Measurements from ENCODE around the gene HUWE1. TPM values are rescaled to one million over a fixed set of nuclear protein-coding genes. Genes with fewer than 3 reads are reported as not detected.
"Not testable (repeated sequence)": the region's sequence is repeated elsewhere in the genome, so short reads cannot be mapped to it uniquely, and the experiment has no call there.

Gene HUWE1, protein sequence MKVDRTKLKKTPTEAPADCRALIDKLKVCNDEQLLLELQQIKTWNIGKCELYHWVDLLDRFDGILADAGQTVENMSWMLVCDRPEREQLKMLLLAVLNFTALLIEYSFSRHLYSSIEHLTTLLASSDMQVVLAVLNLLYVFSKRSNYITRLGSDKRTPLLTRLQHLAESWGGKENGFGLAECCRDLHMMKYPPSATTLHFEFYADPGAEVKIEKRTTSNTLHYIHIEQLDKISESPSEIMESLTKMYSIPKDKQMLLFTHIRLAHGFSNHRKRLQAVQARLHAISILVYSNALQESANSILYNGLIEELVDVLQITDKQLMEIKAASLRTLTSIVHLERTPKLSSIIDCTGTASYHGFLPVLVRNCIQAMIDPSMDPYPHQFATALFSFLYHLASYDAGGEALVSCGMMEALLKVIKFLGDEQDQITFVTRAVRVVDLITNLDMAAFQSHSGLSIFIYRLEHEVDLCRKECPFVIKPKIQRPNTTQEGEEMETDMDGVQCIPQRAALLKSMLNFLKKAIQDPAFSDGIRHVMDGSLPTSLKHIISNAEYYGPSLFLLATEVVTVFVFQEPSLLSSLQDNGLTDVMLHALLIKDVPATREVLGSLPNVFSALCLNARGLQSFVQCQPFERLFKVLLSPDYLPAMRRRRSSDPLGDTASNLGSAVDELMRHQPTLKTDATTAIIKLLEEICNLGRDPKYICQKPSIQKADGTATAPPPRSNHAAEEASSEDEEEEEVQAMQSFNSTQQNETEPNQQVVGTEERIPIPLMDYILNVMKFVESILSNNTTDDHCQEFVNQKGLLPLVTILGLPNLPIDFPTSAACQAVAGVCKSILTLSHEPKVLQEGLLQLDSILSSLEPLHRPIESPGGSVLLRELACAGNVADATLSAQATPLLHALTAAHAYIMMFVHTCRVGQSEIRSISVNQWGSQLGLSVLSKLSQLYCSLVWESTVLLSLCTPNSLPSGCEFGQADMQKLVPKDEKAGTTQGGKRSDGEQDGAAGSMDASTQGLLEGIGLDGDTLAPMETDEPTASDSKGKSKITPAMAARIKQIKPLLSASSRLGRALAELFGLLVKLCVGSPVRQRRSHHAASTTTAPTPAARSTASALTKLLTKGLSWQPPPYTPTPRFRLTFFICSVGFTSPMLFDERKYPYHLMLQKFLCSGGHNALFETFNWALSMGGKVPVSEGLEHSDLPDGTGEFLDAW (N-terminal part only)
- total RNA-seq, result 100 to 1,000 TPM in 4 of 8 experiments, 10 to 100 TPM in 4; 68.7 to 181 (median 100) TPM

- 0 to 24% (median 3%) methylated on average over 5 to 9 of the region's 61 CpGs; no CpG with 5 or more reads in 7 of the 10 experiments for WGBS, 10 experiments
- Histone ChIP-seq H3K4me1 (replicated peaks in 1 of 2) (no peaks in the 10 kb centered on the region), H3K27ac (peak within 1 kb of the TSS; percentile 88 to 91), H3K4me3 (peak within 1 kb of the TSS; percentile 54 to 91 (median 64))
- peak; percentile 31 to 71 (median 66) for ATAC-seq (replicated peaks in 6 of 8)
- in situ Hi-C loops (cut with MboI; ENCODE audit: low pct_unique_long_range_greater_than_20kb in 2 of 9, low sequenced_read_pairs in 9 of 9, unreplicated experiment in 9 of 9), result no loop called here
These were observed at the start of gene HUWE1 for GRCh38 chrX:53686151-53686885. TSS of gene HUWE1 (minus strand) at chrX:53686719. CDS start at chrX:53654107, 32,612 bp downstream.

DNA sequence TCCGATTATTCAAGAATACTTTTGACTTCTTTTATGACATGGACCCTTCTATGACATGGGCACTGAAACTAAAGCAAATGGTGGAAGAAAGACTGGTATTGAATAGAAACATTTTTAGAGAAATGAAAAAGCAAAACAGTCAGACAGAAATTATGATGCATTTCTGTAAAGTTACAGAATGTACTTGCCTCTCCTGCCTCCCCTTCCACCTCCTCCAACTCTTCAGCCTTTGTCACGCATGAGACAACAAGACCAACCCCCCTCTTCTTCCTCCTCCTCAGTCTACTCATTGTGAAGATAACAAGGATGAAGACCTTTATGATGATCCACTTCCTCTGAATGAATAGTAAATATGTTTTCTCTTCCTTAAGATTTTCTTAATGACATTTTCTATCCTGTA, 46.3 kb upstream of the HUWE1 start:
- H3K27ac ChIP-seq, result no peak overlapping the region
- in situ Hi-C loops (cut with MboI; ENCODE audit: low pct_unique_long_range_greater_than_20kb in 2 of 9, low sequenced_read_pairs in 9 of 9, unreplicated experiment in 9 of 9), result no loop called here
- H3K4me3 ChIP-seq, result no peak overlapping the region
- ATAC-seq (replicated peaks in 6 of 8), result no peak
- H3K4me1 ChIP-seq (replicated peaks in 1 of 2), result no peaks in the 10 kb centered on the region
- 0 to 100% (median 56%) methylated on average over 1 to 2 of the region's 2 CpGs; no CpG with 5 or more reads in 4 of the 10 experiments for WGBS, 10 experiments

- in situ Hi-C loops (cut with MboI; ENCODE audit: low pct_unique_long_range_greater_than_20kb in 2 of 9, low sequenced_read_pairs in 9 of 9, unreplicated experiment in 9 of 9), result no loop called here
- ATAC-seq (replicated peaks in 6 of 8), result no peak
- WGBS, 10 experiments, result 0% methylated on average over 1 of the region's 1 CpG; no CpG with 5 or more reads in 5 of the 10 experiments
These were observed 43.2 kb upstream of the HUWE1 start for GRCh38 chrX:53729751-53730150.

GRCh38 chrX:53728506-53728905, 42.0 kb upstream of the HUWE1 start:
- 40 to 83% (median 55%) methylated on average over 1 of the region's 2 CpGs; no CpG with 5 or more reads in 6 of the 10 experiments for WGBS, 10 experiments

More at GRCh38 chrX:53729751-53730150, 43.2 kb upstream of the HUWE1 start:
- H3K4me3 ChIP-seq, result no peak overlapping the region
- H3K27ac ChIP-seq, result no peak overlapping the region
- H3K4me1 ChIP-seq (replicated peaks in 1 of 2), result no peaks in the 10 kb centered on the region

GRCh38 chrX:53724872-53725271, 38.4 kb upstream of the HUWE1 start:
- no peaks in the 10 kb centered on the region for H3K4me1 ChIP-seq (replicated peaks in 1 of 2)
- ATAC-seq (replicated peaks in 6 of 8), result no peak
- H3K4me3 ChIP-seq, result no peak overlapping the region
- H3K27ac ChIP-seq, result no peak overlapping the region
- in situ Hi-C loops (cut with MboI; ENCODE audit: low pct_unique_long_range_greater_than_20kb in 2 of 9, low sequenced_read_pairs in 9 of 9, unreplicated experiment in 9 of 9), result loop anchor here in 1 of 9 experiments (25.0 kb wide), 1 partner anchor 87 kb away; no protein-coding TSS in a partner anchor
- no CpG with 5 or more reads among the region's 5 CpGs for WGBS, 10 experiments

More at GRCh38 chrX:53728506-53728905, 42.0 kb upstream of the HUWE1 start:
- in situ Hi-C loops (cut with MboI; ENCODE audit: low pct_unique_long_range_greater_than_20kb in 2 of 9, low sequenced_read_pairs in 9 of 9, unreplicated experiment in 9 of 9), result no loop called here
- Histone ChIP-seq H3K4me1 (replicated peaks in 1 of 2) (no peaks in the 10 kb centered on the region), H3K4me3 (no peak overlapping the region), H3K27ac (no peak overlapping the region)
- no peak for ATAC-seq (replicated peaks in 6 of 8)

DNA sequence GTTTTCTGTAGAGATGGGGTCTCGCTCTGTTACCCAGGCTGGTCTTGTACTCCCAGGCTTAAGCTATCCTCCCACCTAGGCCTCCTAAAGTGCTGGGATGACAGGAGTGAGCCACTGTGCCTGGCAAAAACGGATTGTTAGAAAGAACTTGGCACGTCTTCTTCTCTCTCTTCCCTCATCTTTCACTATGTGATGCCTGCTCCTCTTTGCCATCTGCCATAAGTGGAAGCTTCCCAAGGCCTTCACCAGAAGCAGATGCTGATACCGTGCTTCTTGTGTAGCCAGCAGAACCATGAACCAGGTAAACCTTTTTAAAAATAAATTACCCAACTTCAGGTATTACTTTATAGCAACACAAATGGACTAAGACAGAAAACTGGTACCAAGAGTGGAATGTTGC, 36.9 kb upstream of the HUWE1 start:
- ATAC-seq (replicated peaks in 6 of 8), result no peak
- H3K4me1 ChIP-seq (replicated peaks in 1 of 2), result no peaks in the 10 kb centered on the region
- in situ Hi-C loops (cut with MboI; ENCODE audit: low pct_unique_long_range_greater_than_20kb in 2 of 9, low sequenced_read_pairs in 9 of 9, unreplicated experiment in 9 of 9), result loop anchor here in 1 of 9 experiments (25.0 kb wide), 1 partner anchor 89 kb away; no protein-coding TSS in a partner anchor
- 40 to 100% (median 73%) methylated on average over 1 to 3 of the region's 4 CpGs; no CpG with 5 or more reads in 5 of the 10 experiments for WGBS, 10 experiments
- no peak overlapping the region for H3K27ac ChIP-seq
- H3K4me3 ChIP-seq, result no peak overlapping the region

DNA sequence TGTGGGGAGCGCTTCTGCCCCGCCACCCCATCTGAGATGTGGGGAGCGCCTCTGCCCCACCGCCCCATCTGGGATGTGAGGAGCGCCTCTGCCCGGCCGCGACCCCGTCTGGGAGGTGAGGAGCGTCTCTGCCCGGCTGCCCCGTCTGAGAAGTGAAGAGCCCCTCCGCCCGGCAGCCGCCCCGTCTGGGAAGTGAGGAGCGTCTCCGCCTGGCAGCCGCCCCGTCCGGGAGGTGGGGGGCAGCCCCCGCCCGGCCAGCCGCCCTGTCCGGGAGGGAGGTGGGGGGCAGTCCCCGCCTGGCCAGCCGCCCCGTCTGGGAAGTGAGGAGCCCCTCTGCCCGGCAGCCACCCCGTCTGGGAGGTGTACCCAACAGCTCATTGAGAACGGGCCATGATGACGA, 35.1 kb upstream of the HUWE1 start:
- not testable (repeated sequence) for H3K4me3 ChIP-seq; ATAC-seq (replicated peaks in 6 of 8); H3K27ac ChIP-seq; H3K4me1 ChIP-seq (replicated peaks in 1 of 2)
- in situ Hi-C loops (cut with MboI; ENCODE audit: low pct_unique_long_range_greater_than_20kb in 2 of 9, low sequenced_read_pairs in 9 of 9, unreplicated experiment in 9 of 9), result loop anchor here in 1 of 9 experiments (25.0 kb wide), 1 partner anchor 91 kb away; no protein-coding TSS in a partner anchor
- no CpG with 5 or more reads among the region's 32 CpGs for WGBS, 10 experiments

GRCh38 chrX:53719666-53720065, 33.1 kb upstream of the HUWE1 start:
- H3K4me1 ChIP-seq (replicated peaks in 1 of 2); H3K4me3 ChIP-seq; H3K27ac ChIP-seq; ATAC-seq (replicated peaks in 6 of 8): not testable (repeated sequence)
- in situ Hi-C loops (cut with MboI; ENCODE audit: low pct_unique_long_range_greater_than_20kb in 2 of 9, low sequenced_read_pairs in 9 of 9, unreplicated experiment in 9 of 9), result loop anchor here in 1 of 9 experiments (25.0 kb wide), 1 partner anchor 93 kb away; no protein-coding TSS in a partner anchor
- WGBS, 10 experiments, result 0 to 80% (median 31%) methylated on average over 1 to 6 of the region's 7 CpGs; no CpG with 5 or more reads in 6 of the 10 experiments

- ATAC-seq (replicated peaks in 6 of 8), result no peak
- no peak overlapping the region for H3K4me3 ChIP-seq
- in situ Hi-C loops (cut with MboI; ENCODE audit: low pct_unique_long_range_greater_than_20kb in 2 of 9, low sequenced_read_pairs in 9 of 9, unreplicated experiment in 9 of 9), result loop anchor here in 1 of 9 experiments (25.0 kb wide), 1 partner anchor 94 kb away; no protein-coding TSS in a partner anchor
- H3K4me1 ChIP-seq (replicated peaks in 1 of 2), result no peaks in the 10 kb centered on the region
- no peak overlapping the region for H3K27ac ChIP-seq
These were observed 31.6 kb upstream of the HUWE1 start for GRCh38 chrX:53718073-53718472.

GRCh38 chrX:53717205-53717604, 30.7 kb upstream of the HUWE1 start:
- WGBS, 10 experiments, result 67% methylated on average over 1 of the region's 2 CpGs; no CpG with 5 or more reads in 9 of the 10 experiments

GRCh38 chrX:53716328-53717088, 30.0 kb upstream of the HUWE1 start:
- ATAC-seq (replicated peaks in 6 of 8), result peak in 1 of 8 experiments; percentile 19
- 31 to 100% (median 100%) methylated on average over 1 to 2 of the region's 4 CpGs; no CpG with 5 or more reads in 7 of the 10 experiments for WGBS, 10 experiments
- in situ Hi-C loops (cut with MboI; ENCODE audit: low pct_unique_long_range_greater_than_20kb in 2 of 9, low sequenced_read_pairs in 9 of 9, unreplicated experiment in 9 of 9), result loop anchor here in 1 of 9 experiments (25.0 kb wide), 1 partner anchor 96 kb away; no protein-coding TSS in a partner anchor

More at GRCh38 chrX:53717205-53717604, 30.7 kb upstream of the HUWE1 start:
- no peaks in the 10 kb centered on the region for H3K4me1 ChIP-seq (replicated peaks in 1 of 2)
- in situ Hi-C loops (cut with MboI; ENCODE audit: low pct_unique_long_range_greater_than_20kb in 2 of 9, low sequenced_read_pairs in 9 of 9, unreplicated experiment in 9 of 9), result loop anchor here in 1 of 9 experiments (25.0 kb wide), 1 partner anchor 95 kb away; no protein-coding TSS in a partner anchor
- no peak overlapping the region for H3K27ac ChIP-seq
- no peak overlapping the region for H3K4me3 ChIP-seq
- no peak for ATAC-seq (replicated peaks in 6 of 8)

More at GRCh38 chrX:53716328-53717088, 30.0 kb upstream of the HUWE1 start:
- H3K27ac ChIP-seq, result no peak overlapping the region
- no peak overlapping the region for H3K4me3 ChIP-seq
- no peaks in the 10 kb centered on the region for H3K4me1 ChIP-seq (replicated peaks in 1 of 2)
